MCF 10A (cell line): ENCODE measurements around the gene UCHL3. TPM values are rescaled to one million over a fixed set of nuclear protein-coding genes. Genes with fewer than 3 reads are reported as not detected.

Source experiments
- BruUV-seq: library from RNA; stranded (reverse); fragments of 400-500 nt; replicated peaks from 2 replicates; lab custom pipeline; 2021; lab: Mats Ljungman, UMichigan
- CTCF ChIA-PET: fragments of 300-600 bp; sonication (Branson Sonifier 250); formaldehyde crosslinking; extraction: SDS; loops from one replicate; lab custom pipeline; 2021; ENCODE audit warnings: antibody characterized with exemption, inconsistent platforms; lab: Yijun Ruan, JAX
- POLR2A ChIA-PET: fragments of 300-600, 350-650 bp; sonication (Branson Sonifier 250); formaldehyde crosslinking; extraction: SDS; loops from one replicate; lab custom pipeline; 2020; ENCODE audit warnings: antibody characterized with exemption, inconsistent platforms; lab: Yijun Ruan, JAX
- DNase-seq: peaks from one replicate; pipeline ENCODE4 v3.0.0-alpha.2; 2018; ENCODE audit not compliant: unreplicated experiment
- H3K27ac Mint-ChIP-seq: one replicate; pipeline ENCODE4 v1.8.0; 2022; ENCODE audit warnings: mild to moderate bottlenecking, low read depth, mixed read lengths; ENCODE audit not compliant: unreplicated experiment
- H3K27me3 Mint-ChIP-seq: one replicate; pipeline ENCODE4 v1.8.0; 2022; ENCODE audit warnings: mixed read lengths; ENCODE audit not compliant: insufficient read depth, unreplicated experiment
- H3K36me3 Mint-ChIP-seq: one replicate; pipeline ENCODE4 v1.8.0; 2022; ENCODE audit warnings: mild to moderate bottlenecking, moderate library complexity, mixed read lengths; ENCODE audit not compliant: insufficient read depth, unreplicated experiment
- H3K4me1 Mint-ChIP-seq: one replicate; pipeline ENCODE4 v1.8.0; 2022; ENCODE audit warnings: mixed read lengths; ENCODE audit not compliant: insufficient read depth, unreplicated experiment
- H3K4me3 Mint-ChIP-seq: one replicate; pipeline ENCODE4 v1.8.0; 2022; ENCODE audit warnings: mild to moderate bottlenecking, moderate library complexity, mixed read lengths; ENCODE audit not compliant: unreplicated experiment
- H3K9me3 Mint-ChIP-seq: one replicate; pipeline ENCODE4 v1.8.0; 2022; ENCODE audit warnings: mixed read lengths; ENCODE audit not compliant: unreplicated experiment
- intact Hi-C: fragments of 100-400 bp; cut with micrococcal nuclease; formaldehyde crosslinking; loops from 2 replicates; pipeline ENCODE4 v1.14.1; 2022
- total RNA-seq: library from RNA; stranded (reverse); gene quantifications from 2 replicates; pipeline ENCODE4 v1.2.3, GENCODE V29; 2022
- TF ChIP-seq, protein P1 (sequence below): fragments of 200-600 bp; IDR thresholded peaks from one replicate; pipeline ENCODE4 v1.8.0; 2022; ENCODE audit warnings: antibody characterized with exemption, mild to moderate bottlenecking; ENCODE audit not compliant: unreplicated experiment

The UCHL3 gene
- total RNA-seq, 1 experiment from 2014 or later, result 79.3 TPM

DNA sequence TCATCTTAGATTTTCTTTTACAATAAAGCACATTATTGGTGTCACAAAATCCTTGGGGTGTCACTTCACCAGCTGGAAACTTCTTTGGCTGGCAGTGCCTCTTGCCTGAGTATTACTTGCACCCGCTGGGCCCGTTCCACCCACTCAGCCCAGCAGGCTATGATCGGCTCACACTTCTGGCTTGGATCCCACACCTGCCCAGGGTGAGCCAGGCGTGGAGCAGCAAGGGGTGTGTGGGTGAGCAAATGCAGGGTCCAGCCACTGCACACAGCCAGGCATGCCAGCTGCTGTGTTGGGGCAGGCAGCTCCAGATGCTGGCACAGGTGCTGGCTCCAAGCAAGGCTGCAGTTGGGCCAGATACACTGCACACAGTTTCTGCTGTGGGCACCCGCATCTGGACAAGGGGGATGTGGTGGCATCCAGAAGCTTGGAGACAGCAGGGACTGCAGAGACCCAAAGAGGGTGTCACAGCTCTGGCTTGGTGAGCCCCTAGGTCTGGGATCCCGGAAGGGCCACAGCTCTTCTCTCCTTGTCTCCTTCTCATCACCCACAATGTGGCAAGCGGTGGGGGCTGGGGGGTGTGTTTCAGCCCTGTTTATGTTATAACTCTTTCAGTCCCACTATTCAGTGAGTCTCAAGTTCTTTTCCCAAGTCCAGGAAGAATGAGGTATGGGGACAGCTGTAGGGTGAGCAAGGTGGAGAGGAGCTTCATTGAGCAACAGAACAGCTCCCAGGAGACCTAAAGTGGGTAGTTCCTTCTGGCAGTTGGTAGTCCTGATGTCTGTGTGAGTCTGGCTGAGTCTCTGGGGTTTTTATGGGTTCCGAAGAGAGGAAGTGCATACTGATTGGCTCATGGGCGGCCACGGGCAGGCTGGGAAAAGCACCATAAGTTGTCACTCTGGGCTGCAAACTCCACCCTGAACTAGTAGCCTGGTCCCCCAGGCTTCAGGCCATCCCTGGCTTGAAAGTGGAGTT is 42.3 kb upstream of the UCHL3 start:
- intact Hi-C loops, result no loop called here
- ChIA-PET CTCF (interaction anchor here (0.7 kb wide), 1 partner anchor 30 kb away, joined by 3 read pairs; no protein-coding TSS in a partner anchor), POLR2A (interaction anchor here (0.6 to 1.5 kb wide), 2 partner anchors 16 to 54 kb away, joined by 3 to 4 read pairs; no protein-coding TSS in a partner anchor)
- DNase-seq, result peak; percentile 59
- TF ChIP-seq, protein P1, sequence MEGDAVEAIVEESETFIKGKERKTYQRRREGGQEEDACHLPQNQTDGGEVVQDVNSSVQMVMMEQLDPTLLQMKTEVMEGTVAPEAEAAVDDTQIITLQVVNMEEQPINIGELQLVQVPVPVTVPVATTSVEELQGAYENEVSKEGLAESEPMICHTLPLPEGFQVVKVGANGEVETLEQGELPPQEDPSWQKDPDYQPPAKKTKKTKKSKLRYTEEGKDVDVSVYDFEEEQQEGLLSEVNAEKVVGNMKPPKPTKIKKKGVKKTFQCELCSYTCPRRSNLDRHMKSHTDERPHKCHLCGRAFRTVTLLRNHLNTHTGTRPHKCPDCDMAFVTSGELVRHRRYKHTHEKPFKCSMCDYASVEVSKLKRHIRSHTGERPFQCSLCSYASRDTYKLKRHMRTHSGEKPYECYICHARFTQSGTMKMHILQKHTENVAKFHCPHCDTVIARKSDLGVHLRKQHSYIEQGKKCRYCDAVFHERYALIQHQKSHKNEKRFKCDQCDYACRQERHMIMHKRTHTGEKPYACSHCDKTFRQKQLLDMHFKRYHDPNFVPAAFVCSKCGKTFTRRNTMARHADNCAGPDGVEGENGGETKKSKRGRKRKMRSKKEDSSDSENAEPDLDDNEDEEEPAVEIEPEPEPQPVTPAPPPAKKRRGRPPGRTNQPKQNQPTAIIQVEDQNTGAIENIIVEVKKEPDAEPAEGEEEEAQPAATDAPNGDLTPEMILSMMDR, result no peak
- no peaks in the 10 kb centered on the region for H3K4me1 Mint-ChIP-seq
- no peak overlapping the region for H3K4me3 Mint-ChIP-seq
- no peak overlapping the region for H3K27ac Mint-ChIP-seq
- H3K9me3 Mint-ChIP-seq, result no peaks in the 10 kb centered on the region
- H3K27me3 Mint-ChIP-seq, result no peaks in the 10 kb centered on the region
- no TSS peak for BruUV-seq
- H3K36me3 Mint-ChIP-seq, result no peaks in the 10 kb centered on the region

DNA sequence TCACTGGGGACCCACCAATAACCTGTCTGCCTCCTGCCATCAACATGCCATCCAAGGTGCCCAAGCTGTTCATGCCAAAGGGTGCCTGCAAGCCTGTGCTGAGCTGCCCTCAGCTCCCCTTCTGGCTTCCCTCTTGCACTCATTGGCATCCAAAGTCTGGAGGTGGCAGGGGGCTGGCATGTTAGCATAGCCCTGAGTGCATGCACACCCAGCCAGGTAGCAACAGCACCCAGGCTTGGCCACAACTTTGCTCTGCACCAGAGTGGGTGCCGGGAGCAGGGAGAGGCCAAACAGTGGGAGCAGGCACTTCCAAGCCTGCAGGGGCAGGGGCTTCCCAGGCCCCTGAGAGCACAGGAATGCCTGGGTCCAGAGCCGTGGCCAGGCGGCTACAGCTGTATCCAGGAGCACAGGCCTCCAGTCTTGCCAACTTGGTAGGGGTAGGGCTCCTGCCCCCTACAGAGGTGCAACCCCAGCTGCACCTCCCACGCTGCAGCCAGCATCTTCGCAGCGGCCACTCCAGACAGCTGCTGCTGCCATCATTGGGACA is 41.5 kb upstream of the UCHL3 start:
- Mint-ChIP-seq H3K27ac (no peak overlapping the region), H3K4me1 (no peaks in the 10 kb centered on the region), H3K9me3 (no peaks in the 10 kb centered on the region), H3K27me3 (no peaks in the 10 kb centered on the region), H3K4me3 (no peak overlapping the region), H3K36me3 (no peaks in the 10 kb centered on the region)
- POLR2A ChIA-PET, result interaction anchor here (1.5 kb wide), 1 partner anchor 15 kb away, joined by 4 read pairs; no protein-coding TSS in a partner anchor
- no TSS peak for BruUV-seq
- intact Hi-C loops, result no loop called here
- no peak for DNase-seq
- TF ChIP-seq, protein P1, result no peak
- CTCF ChIA-PET, result no interaction called here

DNA sequence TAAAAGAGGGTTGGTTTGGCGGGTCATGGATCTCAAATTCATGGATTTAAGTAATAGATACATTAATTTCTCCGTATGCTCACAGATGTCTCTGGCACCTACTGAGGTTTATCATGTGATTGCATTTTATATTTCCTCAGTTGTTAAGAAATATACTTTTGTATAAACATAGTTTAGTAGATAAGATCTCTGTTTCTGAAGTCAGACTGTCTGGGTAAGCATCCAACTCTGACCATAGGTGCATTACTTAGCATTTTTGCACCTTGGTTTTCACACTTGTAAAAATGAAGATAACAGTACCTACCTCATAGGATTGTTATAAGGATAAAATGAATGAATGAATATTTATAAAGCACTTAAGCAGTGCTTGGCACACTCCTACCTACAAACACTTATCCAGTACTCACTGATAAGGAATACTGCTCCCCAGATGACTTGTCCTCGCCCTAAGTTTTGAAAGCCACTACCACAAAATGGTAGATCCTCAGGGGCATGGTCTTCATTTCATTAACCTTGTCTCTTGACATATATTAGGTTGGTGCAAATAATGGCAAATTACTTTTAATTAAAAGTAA is 38.5 kb upstream of the UCHL3 start:
- no TSS peak for BruUV-seq
- H3K9me3 Mint-ChIP-seq, result no peaks in the 10 kb centered on the region
- DNase-seq, result no peak
- H3K27ac Mint-ChIP-seq, result no peak overlapping the region
- no peaks in the 10 kb centered on the region for H3K4me1 Mint-ChIP-seq
- H3K36me3 Mint-ChIP-seq, result no peaks in the 10 kb centered on the region
- no peaks in the 10 kb centered on the region for H3K27me3 Mint-ChIP-seq
- intact Hi-C loops, result no loop called here
- ChIA-PET POLR2A (no interaction called here), CTCF (no interaction called here)
- TF ChIP-seq, protein P1, result no peak
- H3K4me3 Mint-ChIP-seq, result no peak overlapping the region

DNA sequence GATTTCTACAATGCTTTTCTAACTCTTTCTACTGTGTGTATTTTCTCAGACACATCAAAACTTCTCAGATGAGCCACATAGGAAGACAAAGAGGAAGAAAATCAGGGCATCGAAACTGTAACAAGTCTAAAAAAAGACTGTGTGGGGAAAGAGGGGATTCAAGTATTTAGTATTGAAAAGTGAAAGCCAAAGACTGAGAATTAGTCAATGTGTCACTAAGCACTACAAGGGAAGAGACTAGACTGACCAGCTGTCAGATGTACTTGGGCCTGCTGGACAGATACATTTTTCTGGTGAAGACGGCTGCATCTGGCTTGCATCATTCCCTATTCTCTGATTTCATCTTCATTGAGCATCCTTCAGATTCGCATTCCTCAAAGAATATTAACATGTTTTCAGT is 37.3 kb upstream of the UCHL3 start:
- no TSS peak for BruUV-seq
- Mint-ChIP-seq H3K27me3 (no peaks in the 10 kb centered on the region), H3K27ac (no peak overlapping the region), H3K36me3 (no peaks in the 10 kb centered on the region), H3K4me1 (no peaks in the 10 kb centered on the region), H3K9me3 (no peaks in the 10 kb centered on the region), H3K4me3 (no peak overlapping the region)
- POLR2A ChIA-PET, result no interaction called here
- no peak for DNase-seq
- TF ChIP-seq, protein P1, result no peak
- intact Hi-C loops, result no loop called here
- CTCF ChIA-PET, result no interaction called here
